IMR-90 (cell line): ENCODE measurements around the gene NR1D2.

ENCODE experiments used
- CEBPB ChIP-seq: IDR thresholded peaks from 2 replicates; pipeline ENCODE4 v1.6.1; 2012; ENCODE audit warnings: low read depth, low read length, improper control_type of control experiment
- CTCF ChIP-seq: conservative IDR thresholded peaks from 2 replicates; pipeline ENCODE4 v1.5.1; 2012; ENCODE audit warnings: mild to moderate bottlenecking, low read depth, low read length, improper control_type of control experiment
- MAFK ChIP-seq: IDR thresholded peaks from 2 replicates; pipeline ENCODE4 v1.6.1; 2012; ENCODE audit warnings: low read depth, low read length, improper control_type of control experiment
- MAZ ChIP-seq: IDR thresholded peaks from 2 replicates; pipeline ENCODE4 v1.6.1; 2012; ENCODE audit warnings: low read depth, mild to moderate bottlenecking, low read length, improper control_type of control experiment, moderate library complexity, borderline replicate concordance
- MXI1 ChIP-seq: IDR thresholded peaks from 2 replicates; pipeline ENCODE4 v1.6.1; 2012; ENCODE audit warnings: low read depth, mild to moderate bottlenecking, low read length, moderate library complexity, borderline replicate concordance
- POLR2A ChIP-seq: IDR thresholded peaks from 2 replicates; pipeline ENCODE4 v1.6.1; 2012; ENCODE audit warnings: mild to moderate bottlenecking, low read depth, low read length
- RAD21 ChIP-seq: IDR thresholded peaks from 2 replicates; pipeline ENCODE4 v1.6.1; 2012; ENCODE audit warnings: low read length, improper control_type of control experiment
- RCOR1 ChIP-seq: IDR thresholded peaks from 2 replicates; pipeline ENCODE4 v1.6.1; 2012; ENCODE audit warnings: mild to moderate bottlenecking, low read length, improper control_type of control experiment; ENCODE audit not compliant: insufficient replicate concordance

DNA sequence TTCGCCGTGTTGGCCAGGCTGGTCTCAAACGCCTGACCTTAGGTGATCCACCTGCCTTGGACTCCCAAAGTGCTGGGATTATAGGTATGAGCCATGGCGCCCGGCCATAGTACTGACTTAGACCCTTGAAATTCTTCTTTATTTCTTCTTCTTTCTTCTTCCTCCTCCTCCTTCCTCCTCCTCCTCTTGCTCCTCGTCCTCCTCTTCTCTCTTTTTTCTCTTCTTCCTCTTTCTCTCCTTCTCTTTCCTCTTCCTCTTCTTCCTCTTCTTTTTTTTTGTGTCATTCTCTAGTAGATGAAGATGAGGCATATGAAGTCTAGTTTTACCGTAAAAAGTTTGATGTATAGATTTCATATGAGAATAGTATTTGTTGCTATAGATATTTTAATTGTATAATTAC, 18.8 kb upstream of the NR1D2 start:
- TF ChIP-seq CTCF: no peak
- TF ChIP-seq RAD21: no peak
- TF ChIP-seq MAZ: no peak
- no peak for TF ChIP-seq RCOR1
- no peak for TF ChIP-seq POLR2A
- TF ChIP-seq MAFK: no peak
- TF ChIP-seq MXI1: no peak
- no peak for TF ChIP-seq CEBPB
